NT2/D1 (cell line): ENCODE results near the gene RAF1.
"Not testable (repeated sequence)": the region's sequence is repeated elsewhere in the genome, so short reads cannot be mapped to it uniquely, and the experiment has no call there.

Experiments
- SUZ12 ChIP-seq: IDR thresholded peaks from 2 replicates; pipeline ENCODE4 v1.6.1; 2011; ENCODE audit not compliant: insufficient read length, insufficient read depth; ENCODE audit errors: extremely low read depth
- YY1 ChIP-seq: IDR thresholded peaks from 2 replicates; pipeline ENCODE4 v1.6.1; 2011; ENCODE audit not compliant: insufficient read length, insufficient read depth
- ZNF274 ChIP-seq: IDR thresholded peaks from 2 replicates; pipeline ENCODE4 v1.6.1; 2011; ENCODE audit warnings: mild to moderate bottlenecking, low read depth, low read length

GRCh38 chr3:12640853-12641252 lies 23.1 kb downstream of the RAF1 start:
- TF ChIP-seq ZNF274, YY1, SUZ12: not testable (repeated sequence)
